ENCODE results near the gene SH3GL1. TPM values are rescaled to one million over a fixed set of nuclear protein-coding genes. Genes with fewer than 3 reads are reported as not detected.
A peak's percentile ranks its signal among the peaks of the same experiment; 100 is the strongest.

Gene SH3GL1
- total and polyA plus RNA-seq, 9 of the 15 experiments (the other 6 are each of a cell fraction or from before 2014, with no cell fraction given): 1.7 to 75.3 (median 25.7) TPM

DNA sequence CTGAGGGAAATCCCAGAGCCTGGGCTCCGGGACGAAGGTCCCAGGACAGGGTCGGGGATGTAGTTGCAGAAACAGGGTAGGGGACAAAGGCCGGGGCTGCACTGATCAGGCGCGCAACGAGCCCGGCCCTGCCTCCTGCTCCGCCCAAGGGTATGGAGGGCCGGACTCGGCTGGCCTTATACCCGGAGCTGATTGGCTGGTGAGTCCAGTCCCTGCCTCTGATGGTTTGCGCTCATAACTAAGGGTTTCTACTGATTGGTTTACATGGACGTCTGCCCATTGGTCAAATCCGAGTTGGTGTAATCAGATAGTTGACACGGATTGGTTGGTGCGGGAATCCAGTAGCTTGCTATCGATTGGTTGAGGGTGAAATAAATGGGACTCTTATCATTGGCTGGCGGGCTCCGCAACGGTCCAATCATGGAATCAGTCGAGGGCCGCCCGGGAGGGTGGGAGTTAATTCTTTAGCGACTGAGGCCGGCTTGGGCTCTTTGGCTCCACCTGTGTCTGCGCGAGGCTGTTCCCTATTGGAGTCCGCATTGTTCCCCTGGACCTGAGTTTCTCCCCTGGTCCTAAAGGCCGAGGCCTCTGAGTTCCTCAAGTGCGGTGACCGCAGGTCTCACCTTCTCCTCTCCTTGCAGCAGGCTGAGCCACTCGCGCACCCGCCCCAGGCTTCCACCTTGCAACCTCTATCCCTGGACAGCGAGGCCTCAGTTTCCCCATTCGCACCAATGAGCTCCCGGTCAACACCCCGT lies 57.6 kb downstream of the SH3GL1 start (continued):
- peak in 1 of 2 experiments; percentile 3; a peak in 1 of 4 replicates for TF ChIP-seq RCOR1 (IDR thresholded peaks at IDR 0.05; ENCODE audit: borderline replicate concordance in 1 of 2, low read depth in 2 of 2, low read length in 2 of 2)
- TF ChIP-seq EP300 (IDR thresholded peaks at IDR 0.05; ENCODE audit: low read length): 0 out of 2 replicates have a peak, but pooled peaks have one; percentile 4
- peak in 1 of 2 experiments; percentile 81; a peak in 2 of 4 replicates for TF ChIP-seq HDAC1 (IDR thresholded peaks at IDR 0.05)
- TF ChIP-seq, protein P1, sequence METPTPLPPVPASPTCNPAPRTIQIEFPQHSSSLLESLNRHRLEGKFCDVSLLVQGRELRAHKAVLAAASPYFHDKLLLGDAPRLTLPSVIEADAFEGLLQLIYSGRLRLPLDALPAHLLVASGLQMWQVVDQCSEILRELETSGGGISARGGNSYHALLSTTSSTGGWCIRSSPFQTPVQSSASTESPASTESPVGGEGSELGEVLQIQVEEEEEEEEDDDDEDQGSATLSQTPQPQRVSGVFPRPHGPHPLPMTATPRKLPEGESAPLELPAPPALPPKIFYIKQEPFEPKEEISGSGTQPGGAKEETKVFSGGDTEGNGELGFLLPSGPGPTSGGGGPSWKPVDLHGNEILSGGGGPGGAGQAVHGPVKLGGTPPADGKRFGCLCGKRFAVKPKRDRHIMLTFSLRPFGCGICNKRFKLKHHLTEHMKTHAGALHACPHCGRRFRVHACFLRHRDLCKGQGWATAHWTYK (CRISPR knock-in tag; IDR thresholded peaks at IDR 0.05): no peak
- no peak; the same call in none of the 2 replicates for TF ChIP-seq MYC (IDR thresholded peaks at IDR 0.05; ENCODE audit: low read depth, low read length)
- peak; percentile 44; the same call in 1 of the 2 replicates for TF ChIP-seq MYC (CRISPR knock-in tag; IDR thresholded peaks at IDR 0.05; ENCODE audit: borderline replicate concordance, low read depth)
- TF ChIP-seq TEAD2 (tag; IDR thresholded peaks at IDR 0.05): peak; percentile 83
- TF ChIP-seq, protein P2, sequence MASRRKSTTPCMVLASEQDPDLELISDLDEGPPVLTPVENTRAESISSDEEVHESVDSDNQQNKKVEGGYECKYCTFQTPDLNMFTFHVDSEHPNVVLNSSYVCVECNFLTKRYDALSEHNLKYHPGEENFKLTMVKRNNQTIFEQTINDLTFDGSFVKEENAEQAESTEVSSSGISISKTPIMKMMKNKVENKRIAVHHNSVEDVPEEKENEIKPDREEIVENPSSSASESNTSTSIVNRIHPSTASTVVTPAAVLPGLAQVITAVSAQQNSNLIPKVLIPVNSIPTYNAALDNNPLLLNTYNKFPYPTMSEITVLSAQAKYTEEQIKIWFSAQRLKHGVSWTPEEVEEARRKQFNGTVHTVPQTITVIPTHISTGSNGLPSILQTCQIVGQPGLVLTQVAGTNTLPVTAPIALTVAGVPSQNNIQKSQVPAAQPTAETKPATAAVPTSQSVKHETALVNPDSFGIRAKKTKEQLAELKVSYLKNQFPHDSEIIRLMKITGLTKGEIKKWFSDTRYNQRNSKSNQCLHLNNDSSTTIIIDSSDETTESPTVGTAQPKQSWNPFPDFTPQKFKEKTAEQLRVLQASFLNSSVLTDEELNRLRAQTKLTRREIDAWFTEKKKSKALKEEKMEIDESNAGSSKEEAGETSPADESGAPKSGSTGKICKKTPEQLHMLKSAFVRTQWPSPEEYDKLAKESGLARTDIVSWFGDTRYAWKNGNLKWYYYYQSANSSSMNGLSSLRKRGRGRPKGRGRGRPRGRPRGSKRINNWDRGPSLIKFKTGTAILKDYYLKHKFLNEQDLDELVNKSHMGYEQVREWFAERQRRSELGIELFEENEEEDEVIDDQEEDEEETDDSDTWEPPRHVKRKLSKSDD (conservative IDR thresholded peaks at IDR 0.05; ENCODE audit: low read length): no peak
- 0 out of 2 replicates have a peak, but pooled peaks have one; percentile 37 for TF ChIP-seq ZNF707 (CRISPR knock-in tag; conservative IDR thresholded peaks at IDR 0.05)
- TF ChIP-seq, protein P3, sequence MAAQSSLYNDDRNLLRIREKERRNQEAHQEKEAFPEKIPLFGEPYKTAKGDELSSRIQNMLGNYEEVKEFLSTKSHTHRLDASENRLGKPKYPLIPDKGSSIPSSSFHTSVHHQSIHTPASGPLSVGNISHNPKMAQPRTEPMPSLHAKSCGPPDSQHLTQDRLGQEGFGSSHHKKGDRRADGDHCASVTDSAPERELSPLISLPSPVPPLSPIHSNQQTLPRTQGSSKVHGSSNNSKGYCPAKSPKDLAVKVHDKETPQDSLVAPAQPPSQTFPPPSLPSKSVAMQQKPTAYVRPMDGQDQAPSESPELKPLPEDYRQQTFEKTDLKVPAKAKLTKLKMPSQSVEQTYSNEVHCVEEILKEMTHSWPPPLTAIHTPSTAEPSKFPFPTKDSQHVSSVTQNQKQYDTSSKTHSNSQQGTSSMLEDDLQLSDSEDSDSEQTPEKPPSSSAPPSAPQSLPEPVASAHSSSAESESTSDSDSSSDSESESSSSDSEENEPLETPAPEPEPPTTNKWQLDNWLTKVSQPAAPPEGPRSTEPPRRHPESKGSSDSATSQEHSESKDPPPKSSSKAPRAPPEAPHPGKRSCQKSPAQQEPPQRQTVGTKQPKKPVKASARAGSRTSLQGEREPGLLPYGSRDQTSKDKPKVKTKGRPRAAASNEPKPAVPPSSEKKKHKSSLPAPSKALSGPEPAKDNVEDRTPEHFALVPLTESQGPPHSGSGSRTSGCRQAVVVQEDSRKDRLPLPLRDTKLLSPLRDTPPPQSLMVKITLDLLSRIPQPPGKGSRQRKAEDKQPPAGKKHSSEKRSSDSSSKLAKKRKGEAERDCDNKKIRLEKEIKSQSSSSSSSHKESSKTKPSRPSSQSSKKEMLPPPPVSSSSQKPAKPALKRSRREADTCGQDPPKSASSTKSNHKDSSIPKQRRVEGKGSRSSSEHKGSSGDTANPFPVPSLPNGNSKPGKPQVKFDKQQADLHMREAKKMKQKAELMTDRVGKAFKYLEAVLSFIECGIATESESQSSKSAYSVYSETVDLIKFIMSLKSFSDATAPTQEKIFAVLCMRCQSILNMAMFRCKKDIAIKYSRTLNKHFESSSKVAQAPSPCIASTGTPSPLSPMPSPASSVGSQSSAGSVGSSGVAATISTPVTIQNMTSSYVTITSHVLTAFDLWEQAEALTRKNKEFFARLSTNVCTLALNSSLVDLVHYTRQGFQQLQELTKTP (IDR thresholded peaks at IDR 0.05; ENCODE audit: low read depth in 1 of 2, partially characterized antibody in 2 of 2): peak in 1 of 2 experiments; percentile 60
- TF ChIP-seq, protein P4, sequence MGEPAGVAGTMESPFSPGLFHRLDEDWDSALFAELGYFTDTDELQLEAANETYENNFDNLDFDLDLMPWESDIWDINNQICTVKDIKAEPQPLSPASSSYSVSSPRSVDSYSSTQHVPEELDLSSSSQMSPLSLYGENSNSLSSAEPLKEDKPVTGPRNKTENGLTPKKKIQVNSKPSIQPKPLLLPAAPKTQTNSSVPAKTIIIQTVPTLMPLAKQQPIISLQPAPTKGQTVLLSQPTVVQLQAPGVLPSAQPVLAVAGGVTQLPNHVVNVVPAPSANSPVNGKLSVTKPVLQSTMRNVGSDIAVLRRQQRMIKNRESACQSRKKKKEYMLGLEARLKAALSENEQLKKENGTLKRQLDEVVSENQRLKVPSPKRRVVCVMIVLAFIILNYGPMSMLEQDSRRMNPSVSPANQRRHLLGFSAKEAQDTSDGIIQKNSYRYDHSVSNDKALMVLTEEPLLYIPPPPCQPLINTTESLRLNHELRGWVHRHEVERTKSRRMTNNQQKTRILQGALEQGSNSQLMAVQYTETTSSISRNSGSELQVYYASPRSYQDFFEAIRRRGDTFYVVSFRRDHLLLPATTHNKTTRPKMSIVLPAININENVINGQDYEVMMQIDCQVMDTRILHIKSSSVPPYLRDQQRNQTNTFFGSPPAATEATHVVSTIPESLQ (CRISPR knock-in tag; IDR thresholded peaks at IDR 0.05): peak; percentile 76; the same call in 1 of the 2 replicates
- TF ChIP-seq C11orf30 (IDR thresholded peaks at IDR 0.05; ENCODE audit: low read depth): 0 out of 2 replicates have a peak, but pooled peaks have one; percentile 27
- 0 out of 2 replicates have a peak, but pooled peaks have one; percentile 23 for TF ChIP-seq NCOA1 (IDR thresholded peaks at IDR 0.05; ENCODE audit: low read depth)
- TF ChIP-seq ZNF41 (CRISPR knock-in tag; conservative IDR thresholded peaks at IDR 0.05): peak; percentile 74; the same call in 1 of the 2 replicates
- TF ChIP-seq TEAD1 (CRISPR knock-in tag; IDR thresholded peaks at IDR 0.05): peak in 1 of 2 experiments; percentile 79; a peak in 2 of 4 replicates

Data from K562 (cell line).